Measurements from ENCODE around the gene PPFIA1. TPM values are rescaled to one million over a fixed set of nuclear protein-coding genes. Genes with fewer than 3 reads are reported as not detected.
A peak's percentile ranks its signal among the peaks of the same experiment; 100 is the strongest.

The PPFIA1 gene
- total RNA-seq, 2 experiments from 2014 or later, result 34.3 to 42.0 TPM

- CTCF ChIA-PET, result no interaction called here
These were observed 11.5 kb downstream of the PPFIA1 start for GRCh38 chr11:70282012-70282411.

DNA sequence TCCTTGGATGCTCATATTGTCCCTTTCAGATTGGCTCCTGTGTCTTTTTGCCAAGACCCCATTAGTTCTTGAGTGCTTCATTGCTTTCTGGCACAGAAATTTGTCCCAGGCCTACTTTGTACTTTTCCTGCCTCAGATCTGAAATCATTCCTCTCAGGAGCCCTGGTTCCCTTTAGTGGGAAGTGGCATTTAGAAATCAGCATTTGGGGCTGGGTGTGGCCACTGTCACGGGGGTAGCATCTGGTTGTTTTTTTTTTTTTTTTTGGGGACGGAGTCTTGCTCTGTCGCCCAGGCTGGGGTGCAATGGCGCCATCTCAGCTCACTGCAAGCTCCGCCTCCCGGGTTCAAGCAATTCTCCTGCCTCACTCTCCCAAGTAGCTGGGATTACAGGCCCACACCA is 18.2 kb downstream of the PPFIA1 start:
- H3K27me3 Mint-ChIP-seq, result no peaks in the 10 kb centered on the region
- no peak overlapping the region for H3K4me3 Mint-ChIP-seq
- Histone ChIP-seq H3K27me3 (ENCODE audit: control insufficient read depth in 1 of 2, insufficient read depth in 2 of 2, low read length in 2 of 2) (no peaks in the 10 kb centered on the region), H3K27ac (ENCODE audit: low read depth in 1 of 2, low read length in 2 of 2) (no peak overlapping the region), H3K36me3 (ENCODE audit: insufficient read depth, low read length) (peaks cover 58% of the 10 kb centered on the region), H3K9me3 (ENCODE audit: control insufficient read depth in 1 of 2, insufficient read depth in 1 of 2, low read length in 2 of 2) (no peaks in the 10 kb centered on the region), H3K4me1 (ENCODE audit: insufficient read depth, low read length) (no peaks in the 10 kb centered on the region), H3K4me3 (ENCODE audit: low read length) (no peak overlapping the region)
- H3K27ac Mint-ChIP-seq, result no peak overlapping the region
- peaks cover 28% of the 10 kb centered on the region for H3K4me1 Mint-ChIP-seq (ENCODE audit: low read depth)
- no peaks in the 10 kb centered on the region for H3K9me3 Mint-ChIP-seq
- TF ChIP-seq, protein P1, sequence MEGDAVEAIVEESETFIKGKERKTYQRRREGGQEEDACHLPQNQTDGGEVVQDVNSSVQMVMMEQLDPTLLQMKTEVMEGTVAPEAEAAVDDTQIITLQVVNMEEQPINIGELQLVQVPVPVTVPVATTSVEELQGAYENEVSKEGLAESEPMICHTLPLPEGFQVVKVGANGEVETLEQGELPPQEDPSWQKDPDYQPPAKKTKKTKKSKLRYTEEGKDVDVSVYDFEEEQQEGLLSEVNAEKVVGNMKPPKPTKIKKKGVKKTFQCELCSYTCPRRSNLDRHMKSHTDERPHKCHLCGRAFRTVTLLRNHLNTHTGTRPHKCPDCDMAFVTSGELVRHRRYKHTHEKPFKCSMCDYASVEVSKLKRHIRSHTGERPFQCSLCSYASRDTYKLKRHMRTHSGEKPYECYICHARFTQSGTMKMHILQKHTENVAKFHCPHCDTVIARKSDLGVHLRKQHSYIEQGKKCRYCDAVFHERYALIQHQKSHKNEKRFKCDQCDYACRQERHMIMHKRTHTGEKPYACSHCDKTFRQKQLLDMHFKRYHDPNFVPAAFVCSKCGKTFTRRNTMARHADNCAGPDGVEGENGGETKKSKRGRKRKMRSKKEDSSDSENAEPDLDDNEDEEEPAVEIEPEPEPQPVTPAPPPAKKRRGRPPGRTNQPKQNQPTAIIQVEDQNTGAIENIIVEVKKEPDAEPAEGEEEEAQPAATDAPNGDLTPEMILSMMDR (IDR thresholded peaks at IDR 0.05), result no peak
- no peak for ATAC-seq (ENCODE audit: poor library complexity)
- no peak for DNase-seq
- POLR2A ChIA-PET, result no interaction called here
- CTCF ChIA-PET, result no interaction called here
- H3K36me3 Mint-ChIP-seq (ENCODE audit: low read depth), result peaks cover 77% of the 10 kb centered on the region
- intact Hi-C loops (cut with DNase I, micrococcal nuclease), result no loop called here

More at GRCh38 chr11:70282012-70282411, 11.5 kb downstream of the PPFIA1 start:
- H3K9me3 ChIP-seq (ENCODE audit: control insufficient read depth in 1 of 2, insufficient read depth in 1 of 2, low read length in 2 of 2), result no peaks in the 10 kb centered on the region
- TF ChIP-seq, protein P1 (IDR thresholded peaks at IDR 0.05), result no peak
- H3K4me3 Mint-ChIP-seq, result peak overlapping the region; percentile 25
- intact Hi-C loops (cut with DNase I, micrococcal nuclease), result no loop called here
- H3K4me3 ChIP-seq (ENCODE audit: low read length), result no peak overlapping the region
- ATAC-seq (ENCODE audit: poor library complexity), result no peak
- no peak for DNase-seq
- no peak overlapping the region for H3K27ac Mint-ChIP-seq
- no peaks in the 10 kb centered on the region for H3K27me3 Mint-ChIP-seq
- H3K27me3 ChIP-seq (ENCODE audit: control insufficient read depth in 1 of 2, insufficient read depth in 2 of 2, low read length in 2 of 2), result no peaks in the 10 kb centered on the region
- H3K4me1 Mint-ChIP-seq (ENCODE audit: low read depth), result peaks cover 47% of the 10 kb centered on the region
- peaks cover 87% of the 10 kb centered on the region for H3K36me3 Mint-ChIP-seq (ENCODE audit: low read depth)
- no peak overlapping the region for H3K27ac ChIP-seq (ENCODE audit: low read depth in 1 of 2, low read length in 2 of 2)
- H3K9me3 Mint-ChIP-seq, result no peaks in the 10 kb centered on the region
- POLR2A ChIA-PET, result no interaction called here
- peaks cover 9% of the 10 kb centered on the region for H3K4me1 ChIP-seq (ENCODE audit: insufficient read depth, low read length)
- peaks cover 68% of the 10 kb centered on the region for H3K36me3 ChIP-seq (ENCODE audit: insufficient read depth, low read length)

- Histone ChIP-seq H3K4me3 (ENCODE audit: low read length) (no peak overlapping the region), H3K4me1 (ENCODE audit: insufficient read depth, low read length) (no peaks in the 10 kb centered on the region), H3K27ac (ENCODE audit: low read depth in 1 of 2, low read length in 2 of 2) (no peak overlapping the region), H3K36me3 (ENCODE audit: insufficient read depth, low read length) (peaks cover 56% of the 10 kb centered on the region), H3K9me3 (ENCODE audit: control insufficient read depth in 1 of 2, insufficient read depth in 1 of 2, low read length in 2 of 2) (no peaks in the 10 kb centered on the region), H3K27me3 (ENCODE audit: control insufficient read depth in 1 of 2, insufficient read depth in 2 of 2, low read length in 2 of 2) (no peaks in the 10 kb centered on the region)
- intact Hi-C loops (cut with DNase I, micrococcal nuclease), result no loop called here
- H3K4me1 Mint-ChIP-seq (ENCODE audit: low read depth), result peaks cover 22% of the 10 kb centered on the region
- no peak for ATAC-seq (ENCODE audit: poor library complexity)
- no peak overlapping the region for H3K4me3 Mint-ChIP-seq
- ChIA-PET POLR2A (no interaction called here), CTCF (interaction anchor here (0.5 kb wide), 1 partner anchor 112 kb away, joined by 5 read pairs; no protein-coding TSS in a partner anchor)
- H3K36me3 Mint-ChIP-seq (ENCODE audit: low read depth), result peaks cover 74% of the 10 kb centered on the region
- TF ChIP-seq, protein P1 (IDR thresholded peaks at IDR 0.05), result no peak
- DNase-seq, result no peak
- H3K27me3 Mint-ChIP-seq, result no peaks in the 10 kb centered on the region
- H3K9me3 Mint-ChIP-seq, result no peaks in the 10 kb centered on the region
- no peak overlapping the region for H3K27ac Mint-ChIP-seq
These were observed 19.1 kb downstream of the PPFIA1 start for GRCh38 chr11:70289582-70289981.
